ENCODE results near the gene ATP6V1E1. TPM values are rescaled to one million over a fixed set of nuclear protein-coding genes. Genes with fewer than 3 reads are reported as not detected.
"Not testable (repeated sequence)": the region's sequence is repeated elsewhere in the genome, so short reads cannot be mapped to it uniquely, and the experiment has no call there.

Gene ATP6V1E1
- 71.9 TPM for polyA plus RNA-seq (ENCODE audit: insufficient read length)

DNA sequence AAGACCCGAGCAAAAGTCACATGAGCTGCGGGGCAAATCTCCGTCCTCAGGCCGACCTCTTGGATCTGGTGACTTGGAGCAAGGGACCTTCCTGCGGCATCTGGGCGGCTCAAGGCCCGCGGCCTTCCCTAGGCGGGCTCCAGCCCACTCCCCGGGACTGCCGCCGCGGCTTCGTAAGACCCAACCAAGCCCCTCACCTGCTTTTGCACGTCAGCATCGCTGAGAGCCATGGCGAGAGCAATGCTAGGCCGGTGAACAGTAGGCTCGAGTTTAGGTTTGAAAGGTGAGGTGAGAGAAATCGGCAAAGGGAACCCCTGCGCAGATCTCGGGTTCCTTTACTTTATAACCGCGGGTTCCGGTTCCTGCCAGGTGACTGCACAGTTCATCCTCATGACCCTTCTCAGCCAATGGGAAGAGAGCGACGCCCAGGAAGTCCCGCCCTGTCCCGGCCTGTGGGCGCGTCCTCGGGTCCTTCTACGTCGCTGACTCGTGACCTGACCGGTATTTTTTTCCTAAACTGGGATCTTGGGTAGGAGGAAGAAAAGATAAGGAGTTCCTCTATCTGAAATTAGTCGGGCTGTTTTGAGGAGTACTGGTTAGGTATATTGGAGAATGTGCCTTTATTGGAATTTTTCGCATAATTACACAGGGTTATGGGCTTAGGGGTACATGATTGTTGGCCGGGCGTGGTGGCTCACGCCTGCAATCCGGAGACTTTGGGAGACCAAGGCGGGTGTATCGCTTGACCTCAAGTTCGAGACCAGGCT lies at the start of gene ATP6V1E1:
Gene ATP6V1E1, minus strand, starts transcription at position 344 of the 767 bp plus-strand sequence. Its CDS starts 114 bp downstream, at position 230.
- DNase-seq = peak; percentile 97

- DNase-seq = no peak
Observed at GRCh38 chr22:17675584-17675983, 47.0 kb upstream of the ATP6V1E1 start.

GRCh38 chr22:17674152-17674551 lies 45.6 kb upstream of the ATP6V1E1 start:
- no peak for DNase-seq

DNA sequence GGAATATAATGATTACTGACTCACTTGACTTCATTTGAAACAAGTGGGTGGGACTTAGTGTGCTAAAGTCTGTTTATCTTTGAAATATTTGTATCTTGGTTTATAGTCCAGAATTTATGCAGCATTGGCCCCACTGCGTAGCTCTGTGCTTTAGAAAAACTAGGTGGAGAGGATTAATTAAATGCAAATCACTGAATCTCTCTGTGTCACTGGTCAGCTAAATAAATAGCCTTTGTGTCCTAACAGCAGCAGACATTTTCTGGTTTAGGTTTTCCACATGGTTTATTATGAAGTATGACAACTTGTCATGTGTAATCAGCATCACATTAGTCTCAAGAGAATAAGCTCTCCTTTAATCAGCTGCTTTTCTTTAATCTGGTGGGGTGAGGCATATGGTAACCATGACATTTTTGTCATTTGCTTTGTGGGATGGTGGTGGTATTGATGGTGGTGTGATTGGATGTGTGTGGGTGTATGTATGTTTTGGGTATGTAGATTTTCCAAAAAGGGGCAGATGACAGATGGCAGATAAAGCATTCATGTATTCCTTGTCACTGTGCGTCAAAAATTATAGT lies 44.0 kb upstream of the ATP6V1E1 start:
- DNase-seq = no peak

DNA sequence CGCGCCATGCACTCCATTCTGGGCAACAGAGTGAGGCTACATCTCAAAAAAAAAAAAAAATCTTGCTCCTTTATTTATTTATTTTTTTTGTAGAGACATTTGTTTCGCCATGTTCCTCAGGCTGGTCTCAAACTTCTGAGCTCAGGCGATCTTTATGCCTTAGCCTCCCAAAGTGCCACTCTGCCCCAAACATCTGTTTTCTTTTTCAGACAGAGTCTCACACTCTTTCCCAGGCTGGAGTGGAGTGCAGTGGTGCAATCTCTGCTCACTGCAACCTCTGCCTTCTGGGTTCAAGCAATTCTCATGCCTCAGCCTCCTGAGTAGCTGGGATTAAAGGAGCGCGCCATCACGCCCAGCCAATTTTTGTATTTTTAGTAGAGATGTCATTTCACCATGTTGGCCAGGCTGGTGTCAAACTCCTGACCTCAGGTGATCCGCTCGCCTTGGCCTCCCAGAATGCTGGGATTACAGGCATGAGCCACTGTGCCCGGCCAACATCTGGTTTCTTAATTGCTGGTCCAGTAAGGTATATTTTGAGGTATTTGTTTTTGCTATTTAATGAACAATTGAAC lies 43.1 kb upstream of the ATP6V1E1 start:
- DNase-seq = not testable (repeated sequence)

DNA sequence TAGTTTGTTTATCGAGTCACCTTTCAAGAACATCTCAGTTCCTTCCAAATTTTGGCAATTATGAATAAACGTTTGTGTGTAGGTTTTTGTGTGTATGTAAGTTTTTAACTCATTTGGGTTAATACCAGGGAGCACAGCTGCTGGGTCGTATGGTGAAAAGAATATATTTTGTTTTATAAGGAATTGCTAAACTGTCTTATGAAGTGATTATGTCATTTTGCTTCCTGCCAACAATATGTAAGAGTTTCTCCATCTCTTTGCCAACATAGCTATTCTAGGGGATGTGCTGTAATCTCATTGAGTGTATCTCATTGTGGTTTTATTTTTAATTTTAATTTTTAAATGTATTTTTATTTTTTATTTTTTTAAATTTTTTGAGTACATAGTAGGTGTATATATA lies 37.3 kb upstream of the ATP6V1E1 start:
- DNase-seq = peak; percentile 22

DNA sequence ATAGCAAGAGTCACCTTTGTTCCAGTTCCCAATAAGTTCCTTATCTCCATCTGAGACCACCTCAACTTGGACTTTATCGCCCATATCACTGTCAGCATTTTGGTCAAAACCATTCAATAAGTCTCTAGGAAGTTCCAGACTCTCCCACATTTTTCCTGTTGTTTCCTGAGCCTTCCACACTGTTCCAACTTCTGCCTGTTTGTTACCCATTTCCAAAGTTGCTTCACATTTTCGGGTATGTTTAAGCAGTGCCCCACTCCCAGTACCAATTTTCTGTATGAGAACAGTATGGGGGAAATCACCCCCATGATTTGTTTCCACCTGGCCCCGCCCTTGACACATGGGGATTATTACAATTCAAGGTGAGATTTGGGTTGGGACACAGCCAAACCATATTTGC lies 36.7 kb upstream of the ATP6V1E1 start:
- DNase-seq = no peak

DNA sequence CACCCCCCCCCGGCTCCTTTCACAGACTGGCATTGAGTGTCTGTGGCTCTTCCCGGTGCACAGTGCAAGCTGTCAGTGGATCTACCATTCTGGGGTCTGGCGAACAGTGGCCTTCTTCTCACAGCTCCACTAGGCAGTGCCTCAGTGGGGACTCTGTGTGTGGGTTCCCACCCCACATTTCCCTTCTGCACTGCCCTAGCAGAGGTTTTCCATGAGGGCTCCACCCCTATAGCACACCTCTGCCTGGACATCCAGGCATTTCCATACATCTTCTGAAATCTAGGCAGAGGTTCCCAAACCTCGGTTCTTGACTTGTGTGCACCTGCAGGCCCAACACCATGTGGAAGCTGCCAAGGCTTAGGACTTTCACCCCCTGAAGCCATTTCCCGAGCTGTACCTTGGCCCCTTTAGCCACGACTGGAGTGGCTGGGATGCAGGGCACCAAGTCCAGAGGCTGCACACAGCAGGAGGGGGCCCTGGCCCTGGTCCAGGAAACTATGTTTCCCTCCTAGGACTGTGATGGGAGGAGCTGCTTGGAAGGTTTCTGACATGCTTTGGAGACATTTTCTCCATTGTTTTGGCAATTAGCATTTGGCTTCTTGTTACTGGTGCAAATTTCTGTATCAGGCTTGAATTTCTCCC lies 36.0 kb upstream of the ATP6V1E1 start:
- DNase-seq = no peak

DNA sequence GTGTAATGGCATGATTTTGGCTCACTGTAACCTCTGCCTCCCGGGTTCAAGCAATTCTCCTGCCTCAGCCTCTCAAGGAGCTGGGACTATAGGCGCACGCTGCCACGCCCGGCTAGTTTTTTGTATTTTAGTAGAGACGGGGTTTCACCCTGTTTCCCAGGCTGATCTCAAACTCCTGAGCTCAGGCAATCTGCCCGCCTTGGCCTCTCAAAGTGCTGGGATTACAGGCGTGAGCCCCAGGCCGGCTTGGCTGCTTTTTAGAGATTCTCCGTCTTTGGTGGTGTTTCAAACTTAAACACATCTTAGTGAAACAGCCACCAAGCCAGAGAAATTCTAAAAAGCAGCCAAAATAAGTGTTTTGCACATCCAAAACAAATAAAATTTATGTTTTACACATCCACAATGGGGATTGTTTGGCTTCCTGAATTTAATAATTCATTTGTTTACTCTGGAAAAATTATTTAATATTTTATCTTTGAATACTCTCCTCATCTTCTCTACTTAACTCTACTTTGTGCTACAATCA lies 28.4 kb upstream of the ATP6V1E1 start:
- no peak for DNase-seq

DNA sequence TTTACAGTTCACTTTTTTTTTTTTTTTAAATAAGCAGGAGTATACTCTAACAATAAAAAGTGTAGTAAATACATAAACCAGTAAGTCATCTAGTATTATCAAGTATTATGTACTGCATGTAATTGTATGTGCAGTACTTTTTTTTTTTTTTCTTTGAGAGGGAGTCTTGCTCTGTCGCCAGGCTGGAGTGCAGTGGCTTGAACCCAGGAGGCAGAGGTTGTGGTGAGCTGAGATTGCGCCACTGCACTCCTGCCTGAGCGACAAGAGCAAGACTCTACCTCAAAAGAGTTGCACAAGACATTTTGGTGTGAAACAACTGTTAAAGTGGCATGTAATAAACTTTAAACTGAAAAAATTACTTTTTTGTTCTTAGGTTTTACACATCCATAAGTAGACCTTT lies 26.7 kb upstream of the ATP6V1E1 start:
- no peak for DNase-seq

DNA sequence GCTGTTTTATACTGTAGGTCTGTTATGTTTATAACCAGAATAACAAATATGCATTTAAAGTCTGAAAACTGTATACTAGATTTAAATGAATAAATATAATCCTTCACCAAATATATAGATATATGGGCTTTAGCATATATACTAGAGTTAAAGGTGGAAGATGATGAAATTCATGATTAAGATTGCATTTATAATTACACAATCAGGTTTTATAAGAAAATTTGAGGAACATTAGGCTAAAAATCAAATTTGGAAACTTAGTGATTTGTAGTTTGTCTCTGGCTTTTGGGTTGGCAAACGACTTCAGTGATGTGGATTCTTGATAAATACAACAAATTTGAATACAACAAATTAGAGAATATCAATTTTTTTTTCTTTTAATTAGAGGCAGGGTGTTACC lies 20.0 kb upstream of the ATP6V1E1 start:
- no peak for DNase-seq

GRCh38 chr22:17647991-17648390 lies 19.4 kb upstream of the ATP6V1E1 start:
- no peak for DNase-seq

DNA sequence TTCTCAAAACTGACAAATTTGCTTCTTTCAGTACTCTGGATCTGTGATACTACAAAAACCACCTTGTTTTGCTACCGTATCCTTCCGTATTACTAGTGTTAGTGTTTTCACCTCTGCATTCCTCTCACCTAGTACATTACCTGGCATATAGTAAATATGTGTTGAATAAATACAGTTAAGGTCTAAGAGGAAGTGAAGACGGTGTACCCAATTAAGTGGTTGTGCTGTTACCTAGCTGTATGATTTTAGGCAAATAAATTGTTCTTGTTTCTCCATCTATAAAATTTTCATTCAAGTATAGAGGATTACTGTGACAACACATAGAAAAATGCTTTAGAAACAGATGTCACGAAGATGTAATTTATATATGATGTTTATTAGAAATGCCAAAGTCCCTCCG lies 18.9 kb upstream of the ATP6V1E1 start:
- DNase-seq = no peak

DNA sequence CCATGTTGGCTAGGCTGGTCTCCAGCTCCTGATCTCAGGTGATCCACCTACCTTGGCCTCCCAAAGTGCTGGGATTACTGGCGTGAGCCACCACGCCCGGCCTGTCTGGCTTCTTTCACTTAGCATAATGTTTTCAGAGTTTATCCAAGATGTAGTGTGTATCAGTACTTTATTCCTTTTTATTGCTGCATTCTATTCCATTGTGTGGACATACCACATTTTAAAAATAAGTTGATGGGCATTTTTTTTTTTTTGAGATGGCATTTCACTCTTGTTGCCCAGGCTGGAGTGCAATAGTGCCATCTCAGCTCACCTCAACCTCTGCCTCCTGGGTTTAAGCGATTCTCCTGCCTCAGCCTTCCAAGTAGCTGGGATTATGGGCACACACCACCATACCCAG lies 13.8 kb upstream of the ATP6V1E1 start:
- not testable (repeated sequence) for DNase-seq

DNA sequence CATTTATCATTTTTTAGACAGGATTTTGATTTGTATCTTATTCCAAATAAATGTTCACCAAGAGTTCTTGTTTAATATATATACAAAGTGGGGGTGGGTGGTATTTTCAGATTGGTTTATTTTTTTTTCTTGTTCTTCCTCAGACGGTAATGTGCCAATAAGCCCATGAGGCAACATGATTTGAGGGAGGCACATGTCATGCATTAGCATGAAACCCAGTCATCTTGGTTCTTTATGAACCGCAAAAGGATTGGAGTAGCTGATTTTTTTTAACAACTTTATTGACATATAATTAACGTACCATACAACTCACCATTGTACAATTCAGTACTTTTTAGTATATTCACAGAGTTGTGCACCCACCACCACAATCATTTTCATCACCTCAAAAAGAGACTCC lies 12.7 kb upstream of the ATP6V1E1 start:
- no peak for DNase-seq

GRCh38 chr22:17639247-17639741 lies 10.7 kb upstream of the ATP6V1E1 start:
- DNase-seq = peak; percentile 45

DNA sequence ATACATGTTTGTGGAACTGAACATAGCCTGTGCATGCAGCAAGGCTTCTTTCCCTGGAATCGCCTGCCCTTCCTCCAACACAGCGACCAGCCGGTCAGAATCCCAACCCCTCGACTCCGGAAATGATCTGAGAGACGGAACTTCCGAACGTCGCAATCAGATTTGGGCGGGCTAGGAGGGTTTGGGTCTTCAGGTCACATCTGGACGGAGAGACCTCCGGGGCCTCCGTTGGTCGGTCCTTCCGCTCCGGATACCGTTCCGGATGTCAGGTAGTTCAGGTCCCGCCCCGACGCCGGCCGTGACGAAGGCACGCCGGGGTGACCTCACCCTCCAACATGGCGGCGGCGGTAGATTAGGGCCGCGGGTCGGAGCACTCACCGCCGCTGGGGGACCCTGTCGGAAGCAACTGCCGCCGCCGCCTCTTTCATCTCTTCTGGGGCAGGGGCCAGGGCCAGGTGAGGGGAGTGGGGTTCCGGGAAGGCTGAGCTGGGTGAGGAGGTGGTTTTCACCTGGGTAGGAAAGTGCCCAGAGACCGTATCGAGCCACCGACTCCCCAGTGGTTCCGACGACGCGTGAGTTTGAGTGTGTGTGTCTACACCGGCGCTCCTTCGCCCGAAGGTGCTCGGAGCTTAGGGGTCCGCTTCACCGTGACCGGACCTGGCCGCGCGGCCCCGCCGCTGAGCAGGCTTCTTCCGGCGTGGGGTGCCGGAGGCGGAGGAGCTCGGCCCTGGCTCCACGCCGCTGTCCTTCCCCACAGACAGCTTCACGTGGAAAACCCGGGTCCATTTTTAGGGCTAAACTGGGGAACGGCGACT lies 10.1 kb upstream of the ATP6V1E1 start, which contains the start of gene BCL2L13:
Gene BCL2L13, plus strand, starts transcription at position 326 of the 815 bp plus-strand sequence. CDS start 16,955 bp downstream, outside the sequence.
- DNase-seq = peak; percentile 94

GRCh38 chr22:17638182-17638431 lies 9.6 kb upstream of the ATP6V1E1 start:
- DNase-seq = no peak

DNA sequence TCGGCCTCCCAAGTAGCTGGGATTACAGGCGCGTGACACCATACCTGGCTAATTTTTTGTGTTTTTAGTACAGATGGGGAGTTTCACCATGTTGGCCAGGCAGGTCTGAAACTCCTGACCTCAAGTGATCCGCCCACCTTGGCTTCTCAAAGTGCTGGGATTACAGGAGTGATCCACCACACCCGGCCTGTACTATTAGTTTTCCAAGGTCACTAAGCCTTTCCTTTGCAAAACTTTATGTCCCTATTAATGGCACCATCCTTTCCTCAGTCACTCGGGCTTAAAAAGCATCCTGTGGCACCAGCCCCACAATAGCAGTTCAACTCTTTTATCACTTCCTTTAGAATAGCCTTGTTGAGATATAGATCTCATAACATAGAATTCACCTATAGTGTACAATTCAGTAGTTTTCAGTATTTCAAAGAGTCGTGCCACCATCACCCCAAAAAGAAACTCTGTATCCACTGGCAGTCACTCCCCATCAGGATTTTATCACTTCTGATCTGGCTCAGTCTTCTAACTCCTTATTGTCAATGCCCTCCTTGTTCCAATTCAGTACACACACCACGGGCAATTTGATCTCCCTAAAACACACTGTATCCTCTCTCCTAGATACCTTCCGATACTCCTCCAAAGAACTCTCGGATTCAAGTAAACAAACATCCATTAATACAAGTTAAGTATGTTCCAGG lies 9.1 kb upstream of the ATP6V1E1 start:
- no peak for DNase-seq

- DNase-seq = not testable (repeated sequence)
Observed at GRCh38 chr22:17636850-17637249, 8.3 kb upstream of the ATP6V1E1 start.

DNA sequence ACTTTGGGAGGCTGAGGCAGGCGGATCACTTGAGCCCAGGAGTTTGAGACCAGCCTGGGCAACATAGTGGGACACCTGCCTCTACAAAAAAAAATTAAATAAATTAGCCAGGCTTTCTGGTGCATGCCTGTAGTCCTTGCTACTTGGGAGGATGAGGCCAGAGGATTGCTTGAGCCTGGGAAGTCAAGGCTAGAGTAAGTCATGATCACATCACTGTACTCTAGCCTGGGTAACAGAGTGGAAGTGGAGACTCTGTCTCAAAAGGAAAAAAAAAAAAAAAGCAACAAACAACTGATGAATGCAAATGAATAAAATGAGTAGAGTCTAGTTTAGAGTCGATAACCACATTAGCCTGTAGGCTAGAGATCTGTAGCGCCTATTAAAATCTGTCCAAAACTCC lies 6.1 kb upstream of the ATP6V1E1 start:
- DNase-seq = no peak

DNA sequence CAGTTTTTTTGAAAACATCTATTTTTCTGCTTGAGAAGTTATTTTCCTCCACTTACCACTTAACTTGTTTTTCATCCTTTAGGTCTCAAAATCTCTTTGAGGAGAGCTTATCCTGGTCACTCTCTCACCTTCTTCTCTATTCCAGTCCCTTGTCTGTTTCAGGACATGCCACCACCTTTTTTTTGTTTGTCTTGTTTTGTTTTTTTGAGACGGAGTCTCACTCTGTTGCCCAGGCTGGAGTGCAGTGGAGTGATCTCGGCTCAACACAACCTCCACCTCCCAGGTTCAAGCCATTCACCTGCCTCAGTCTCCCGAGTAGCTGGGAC lies 5.4 kb upstream of the ATP6V1E1 start:
- no peak for DNase-seq
